SJCRH30 (cell line): ENCODE data around the gene PLXDC1. TPM values are rescaled to one million over a fixed set of nuclear protein-coding genes. Genes with fewer than 3 reads are reported as not detected.
"Not testable (repeated sequence)": the region's sequence is repeated elsewhere in the genome, so short reads cannot be mapped to it uniquely, and the experiment has no call there.

Source experiments
- DNase-seq, 2 experiments: peaks; one replicate each; pipeline ENCODE4 v3.0.0-alpha.2; 2015 to 2020
- H3K27ac ChIP-seq: fragments of 250-450 bp; sonication (Bioruptor Pico); 2 replicates; pipeline ENCODE4 v1.5.1; 2020; ENCODE audit warnings: mild to moderate bottlenecking, moderate library complexity
- H3K27me3 ChIP-seq: fragments of 250-450 bp; sonication (Bioruptor Pico); 2 replicates; pipeline ENCODE4 v1.5.1; 2020; ENCODE audit warnings: mild to moderate bottlenecking, moderate library complexity
- H3K36me3 ChIP-seq: fragments of 250-450 bp; sonication (Bioruptor Pico); 2 replicates; pipeline ENCODE4 v1.5.1; 2020; ENCODE audit warnings: mild to moderate bottlenecking, moderate library complexity
- H3K4me1 ChIP-seq: fragments of 250-450 bp; sonication (Bioruptor Pico); 2 replicates; pipeline ENCODE4 v1.5.1; 2020; ENCODE audit warnings: mild to moderate bottlenecking, moderate library complexity
- H3K4me3 ChIP-seq: fragments of 250-450 bp; sonication (Bioruptor Pico); 2 replicates; pipeline ENCODE4 v1.5.1; 2020; ENCODE audit warnings: mild to moderate bottlenecking, moderate library complexity
- H3K9me3 ChIP-seq: fragments of 250-450 bp; sonication (Bioruptor Pico); replicated peaks from 2 replicates; pipeline ENCODE4 v1.5.1; 2020; ENCODE audit warnings: mild to moderate bottlenecking, moderate library complexity
- total RNA-seq: library from RNA; depleted of rRNA; stranded (reverse); fragments of >200 nt; shearing (Covaris generic); gene quantifications from 2 replicates; pipeline ENCODE4 v1.2.3, GENCODE V29; 2014

Gene PLXDC1
- total RNA-seq, 1 experiment from 2014 or later = 0.06 TPM

DNA sequence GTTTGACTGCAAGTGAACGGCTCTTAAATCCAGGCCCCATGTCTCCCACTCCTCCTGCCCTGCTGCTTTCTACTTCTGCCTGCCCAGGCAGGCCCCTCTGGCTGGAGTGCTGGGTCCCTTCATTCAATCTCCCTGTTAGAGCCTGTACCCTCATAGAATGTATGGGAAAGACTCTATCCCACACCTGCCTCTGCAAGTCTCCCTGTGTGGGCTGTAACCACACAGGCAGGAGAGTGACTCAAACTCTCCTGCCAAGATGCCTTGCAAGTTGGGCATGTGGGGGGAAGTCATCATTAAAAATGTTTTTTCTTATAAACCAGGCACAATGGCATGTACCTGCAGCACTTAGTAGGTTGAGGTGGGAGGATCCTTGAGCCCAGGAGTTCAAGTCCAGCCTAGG lies 77.5 kb downstream of the PLXDC1 start:
- H3K27me3 ChIP-seq = no peaks in the 10 kb centered on the region
- no peaks in the 10 kb centered on the region for H3K36me3 ChIP-seq
- no peak overlapping the region for H3K4me3 ChIP-seq
- no peak for DNase-seq
- H3K9me3 ChIP-seq = no peaks in the 10 kb centered on the region
- H3K27ac ChIP-seq = no peak overlapping the region
- no peaks in the 10 kb centered on the region for H3K4me1 ChIP-seq

DNA sequence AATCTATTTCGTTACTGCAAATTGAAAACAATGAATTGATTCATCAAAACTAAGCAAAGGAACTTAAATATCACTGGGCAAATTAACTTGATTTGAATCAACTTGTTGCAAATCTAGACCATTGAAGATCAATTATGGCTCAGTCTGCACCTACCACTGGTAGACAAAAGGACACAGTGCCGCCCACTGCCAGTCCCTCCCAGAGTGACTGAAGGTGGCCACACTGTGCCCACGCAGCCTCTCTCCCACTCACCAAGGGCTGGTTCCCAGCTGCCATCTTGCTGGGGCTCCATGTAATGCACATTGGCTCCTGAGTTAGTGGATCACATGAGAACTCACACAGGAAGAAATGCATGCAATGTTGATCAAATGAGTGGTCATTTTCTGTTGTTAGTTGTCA lies 78.1 kb downstream of the PLXDC1 start:
- Histone ChIP-seq H3K27me3 (no peaks in the 10 kb centered on the region), H3K4me1 (no peaks in the 10 kb centered on the region), H3K9me3 (no peaks in the 10 kb centered on the region), H3K27ac (no peak overlapping the region), H3K4me3 (no peak overlapping the region), H3K36me3 (no peaks in the 10 kb centered on the region)
- DNase-seq = no peak

DNA sequence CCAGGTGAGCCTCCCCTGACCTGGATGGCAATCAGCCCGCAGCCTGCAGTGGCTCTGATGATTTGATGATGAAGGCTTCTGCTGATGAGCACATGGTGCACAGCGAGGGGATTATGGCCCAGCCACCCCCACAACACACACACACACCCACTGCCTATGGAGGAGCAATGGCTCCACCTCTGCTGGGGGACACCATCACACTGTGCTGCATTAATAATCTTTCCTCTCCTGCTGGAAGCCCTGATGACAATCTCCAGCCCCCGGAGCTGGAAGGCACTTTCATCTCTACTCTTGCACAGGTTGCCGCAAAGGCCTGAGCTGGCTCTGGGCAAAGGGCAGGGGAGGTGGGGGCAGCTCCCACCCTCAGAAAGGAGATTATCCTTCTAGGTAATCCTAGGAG lies 79.9 kb downstream of the PLXDC1 start:
- no peak overlapping the region for H3K27ac ChIP-seq
- H3K36me3 ChIP-seq = no peaks in the 10 kb centered on the region
- H3K27me3 ChIP-seq = peaks cover 4% of the 10 kb centered on the region; the same call in 1 of the 2 replicates
- no peak overlapping the region for H3K4me3 ChIP-seq
- no peak for DNase-seq
- H3K4me1 ChIP-seq = no peaks in the 10 kb centered on the region
- H3K9me3 ChIP-seq = no peaks in the 10 kb centered on the region

DNA sequence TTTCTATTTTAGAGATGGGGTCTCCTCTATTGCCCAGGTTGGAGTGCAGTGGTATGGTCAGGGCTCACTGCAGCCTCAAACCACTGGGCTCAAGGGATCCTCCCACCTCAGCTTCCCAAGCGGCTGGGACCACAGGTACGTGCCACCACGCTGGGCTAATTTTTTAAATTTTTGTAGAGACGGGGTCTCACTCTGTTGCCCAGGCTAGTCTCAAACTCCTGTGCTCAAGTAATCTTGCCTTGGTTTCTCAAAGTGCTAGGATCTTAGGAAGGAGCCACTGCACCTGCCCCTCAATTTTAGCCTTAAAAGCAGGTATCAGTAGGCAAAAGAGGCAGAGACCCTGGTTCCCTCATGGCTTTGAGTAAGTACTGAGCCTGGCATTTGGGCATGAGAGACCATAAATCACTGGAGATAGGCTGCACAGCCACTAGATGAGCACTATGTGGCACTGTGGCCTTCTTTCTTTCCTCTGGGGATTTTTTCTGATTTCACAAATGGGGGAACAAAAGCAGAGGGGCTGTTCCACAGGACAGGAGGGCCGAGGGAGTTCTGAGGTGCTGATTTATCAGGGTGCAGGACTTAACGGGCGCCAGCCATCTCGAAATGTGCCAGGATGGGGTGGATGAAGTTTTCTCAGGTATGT lies 82.2 kb downstream of the PLXDC1 start:
- Histone ChIP-seq H3K27me3 (peaks cover 12% of the 10 kb centered on the region; the same call in 1 of the 2 replicates), H3K4me1 (no peaks in the 10 kb centered on the region)
- DNase-seq = peak; percentile 26 to 63

DNA sequence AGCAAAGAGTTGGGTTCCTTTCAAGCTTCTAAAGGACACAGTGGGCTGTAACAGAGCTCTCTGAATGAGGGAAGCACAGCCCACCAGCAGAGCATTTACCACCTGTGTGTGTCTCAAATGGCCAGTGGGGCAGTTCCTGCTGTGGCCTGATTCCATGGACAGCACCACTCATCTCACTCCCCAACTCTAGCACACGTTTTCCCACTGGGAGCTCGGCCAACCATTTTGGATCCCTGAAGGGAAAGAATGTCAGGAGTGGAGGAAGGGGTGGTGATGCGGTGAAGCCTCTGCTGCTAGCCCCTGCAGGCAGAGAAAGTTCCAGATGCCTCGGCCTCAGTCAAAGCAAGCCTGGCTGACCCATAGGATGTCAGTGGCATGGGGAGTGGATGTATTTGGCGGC lies 86.6 kb downstream of the PLXDC1 start:
- Histone ChIP-seq H3K4me1 (no peaks in the 10 kb centered on the region), H3K27ac (no peak overlapping the region), H3K27me3 (peaks cover 16% of the 10 kb centered on the region; the same call in 1 of the 2 replicates), H3K4me3 (no peak overlapping the region), H3K36me3 (no peaks in the 10 kb centered on the region), H3K9me3 (no peaks in the 10 kb centered on the region)
- no peak for DNase-seq

More for the DNA sequence above, 82.2 kb downstream of the PLXDC1 start:
- H3K27ac ChIP-seq = no peak overlapping the region
- no peaks in the 10 kb centered on the region for H3K36me3 ChIP-seq
- H3K4me3 ChIP-seq = no peak overlapping the region
- no peaks in the 10 kb centered on the region for H3K9me3 ChIP-seq

DNA sequence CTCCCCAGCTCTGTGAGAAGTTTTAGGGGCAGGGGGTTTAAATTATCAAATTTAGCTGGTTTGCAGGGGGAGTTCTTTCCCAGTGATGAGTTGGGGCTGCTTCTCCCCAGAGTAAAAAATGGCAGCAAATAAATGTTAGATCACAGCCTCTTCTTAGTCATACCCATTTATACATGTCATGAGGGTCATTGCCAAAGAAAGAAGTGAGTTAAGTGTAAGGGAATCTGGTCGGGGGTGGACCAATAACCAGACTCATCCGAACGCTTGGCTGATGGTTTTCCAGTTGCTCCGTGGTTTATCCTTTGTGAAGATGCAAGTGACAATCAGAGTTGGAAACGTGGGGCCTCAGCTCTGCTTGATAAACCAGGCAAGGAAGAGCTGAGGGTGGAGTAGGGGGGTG lies 87.1 kb downstream of the PLXDC1 start:
- no peaks in the 10 kb centered on the region for H3K4me1 ChIP-seq
- no peaks in the 10 kb centered on the region for H3K9me3 ChIP-seq
- H3K27ac ChIP-seq = no peak overlapping the region
- H3K36me3 ChIP-seq = no peaks in the 10 kb centered on the region
- peaks cover 16% of the 10 kb centered on the region; the same call in 1 of the 2 replicates for H3K27me3 ChIP-seq
- H3K4me3 ChIP-seq = no peak overlapping the region
- no peak for DNase-seq

DNA sequence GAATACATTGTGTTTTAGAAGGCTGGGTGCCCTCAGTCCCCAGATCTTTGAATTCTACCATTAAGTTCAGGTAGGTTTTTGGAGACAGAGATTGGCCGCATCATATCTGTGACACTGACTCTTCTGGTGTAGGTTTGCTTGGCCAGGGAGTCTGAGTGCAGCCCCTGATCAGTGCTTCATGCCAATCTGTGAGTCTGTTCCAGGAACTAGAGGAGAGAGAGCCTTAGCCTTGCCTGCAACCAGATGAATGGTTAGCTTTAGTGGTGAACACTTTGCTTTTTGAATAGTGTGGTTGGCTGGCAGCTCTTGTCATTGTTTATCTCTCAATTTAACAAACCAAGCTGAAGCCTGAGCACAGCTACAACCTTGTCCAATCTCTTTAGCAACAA lies 87.8 kb downstream of the PLXDC1 start:
- Histone ChIP-seq H3K36me3 (no peaks in the 10 kb centered on the region), H3K9me3 (no peaks in the 10 kb centered on the region), H3K4me1 (no peaks in the 10 kb centered on the region), H3K4me3 (no peak overlapping the region), H3K27ac (no peak overlapping the region), H3K27me3 (peaks cover 16% of the 10 kb centered on the region; the same call in 1 of the 2 replicates)
- DNase-seq = no peak

DNA sequence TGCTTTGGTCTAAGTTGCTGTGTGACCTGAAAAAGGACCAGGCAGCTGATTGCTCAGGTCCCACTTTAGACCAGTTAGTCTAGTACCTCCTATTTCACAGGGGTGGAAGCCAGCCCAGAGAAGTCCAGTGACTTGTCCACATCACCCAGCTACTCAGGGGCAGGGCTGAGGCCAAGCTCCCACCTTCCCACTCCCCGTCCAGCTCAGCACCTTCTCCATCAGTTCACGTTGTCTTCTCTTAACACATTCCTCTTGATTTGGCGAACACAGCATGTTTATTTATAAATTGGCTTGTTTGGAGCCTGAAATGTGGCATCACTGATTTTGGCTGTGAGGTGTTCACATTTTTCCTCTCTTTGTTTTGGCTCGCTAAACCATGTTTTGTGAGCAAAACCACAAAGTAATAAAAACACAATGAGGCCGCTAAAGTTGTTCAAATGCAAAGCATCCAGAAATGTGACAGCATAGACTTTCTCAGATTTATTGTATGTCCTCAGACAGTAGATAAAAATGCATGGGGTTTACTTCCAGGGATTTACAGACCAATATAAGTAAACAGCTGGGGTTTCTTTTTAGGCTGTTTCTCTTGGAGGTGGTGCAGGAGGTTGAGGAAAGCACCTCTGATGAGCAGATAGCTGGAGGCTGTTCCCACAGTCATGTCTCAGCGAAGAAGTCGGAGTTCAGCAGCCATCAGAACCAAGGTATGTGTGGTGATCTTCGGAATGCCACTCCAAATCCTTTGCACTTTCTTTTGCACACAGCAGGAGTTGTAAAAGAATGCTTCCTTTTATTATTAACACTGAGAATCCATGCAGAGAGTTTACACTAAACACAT lies 88.4 kb downstream of the PLXDC1 start:
- no peak for DNase-seq

DNA sequence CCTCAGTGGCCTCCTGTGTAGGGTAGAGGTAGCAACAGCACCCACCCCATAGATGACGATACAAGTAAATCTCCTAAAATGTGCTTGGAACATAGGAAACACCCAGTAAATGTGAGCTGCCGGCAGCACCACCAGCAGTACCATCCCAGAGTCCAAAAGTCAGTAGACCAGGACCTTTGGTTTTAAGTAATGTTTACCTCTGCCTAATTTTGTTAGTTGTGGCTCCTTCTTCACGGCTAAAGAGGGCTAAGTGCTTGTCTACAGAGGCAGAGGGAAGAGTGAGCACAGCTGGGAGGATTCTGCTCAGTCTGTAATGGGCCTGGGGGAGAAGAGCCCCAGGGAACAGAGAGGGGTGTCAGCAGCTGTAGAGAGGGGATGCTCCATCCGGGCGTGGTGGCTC lies 92.9 kb downstream of the PLXDC1 start:
- Histone ChIP-seq H3K9me3 (peaks cover 5% of the 10 kb centered on the region; the same call in 1 of the 2 replicates), H3K4me1 (0 out of 2 replicates have a peak, but pooled peaks cover 3% of the 10 kb centered on the region), H3K27me3 (peaks cover 4% of the 10 kb centered on the region; the same call in 1 of the 2 replicates), H3K27ac (no peak overlapping the region), H3K4me3 (no peak overlapping the region), H3K36me3 (no peaks in the 10 kb centered on the region)
- no peak for DNase-seq

More for the DNA sequence above, 88.4 kb downstream of the PLXDC1 start:
- Histone ChIP-seq H3K27ac (no peak overlapping the region), H3K27me3 (peaks cover 16% of the 10 kb centered on the region; the same call in 1 of the 2 replicates), H3K9me3 (no peaks in the 10 kb centered on the region), H3K4me1 (no peaks in the 10 kb centered on the region), H3K4me3 (no peak overlapping the region), H3K36me3 (no peaks in the 10 kb centered on the region)

DNA sequence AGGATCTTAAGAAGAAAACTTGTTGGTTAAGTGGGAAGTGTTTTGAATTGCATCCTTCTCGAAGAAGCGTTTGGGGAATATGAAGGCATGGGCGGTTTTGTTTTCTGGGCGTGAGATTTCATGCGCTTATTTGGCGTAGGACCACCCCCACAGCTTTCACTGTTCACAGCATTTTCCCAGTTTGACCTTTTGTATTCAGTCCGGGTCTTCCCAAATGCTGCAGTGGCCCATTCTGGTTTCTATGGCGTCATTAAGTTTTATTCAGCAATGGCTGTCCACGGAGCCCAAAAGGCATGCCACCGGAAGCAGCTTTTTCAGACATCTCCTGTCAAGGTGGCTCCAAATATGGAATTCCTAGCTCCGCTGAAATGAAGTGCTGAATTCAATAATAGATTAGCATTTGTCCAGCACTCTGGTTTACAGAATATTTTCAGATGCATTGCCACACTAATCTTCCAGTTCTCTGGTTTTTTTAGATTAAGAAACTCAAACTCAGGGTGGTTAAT lies 93.7 kb downstream of the PLXDC1 start:
- H3K36me3 ChIP-seq = no peaks in the 10 kb centered on the region
- DNase-seq = no peak
- H3K9me3 ChIP-seq = peaks cover 5% of the 10 kb centered on the region; the same call in 1 of the 2 replicates
- no peaks in the 10 kb centered on the region for H3K27me3 ChIP-seq
- no peak overlapping the region for H3K27ac ChIP-seq
- H3K4me3 ChIP-seq = no peak overlapping the region
- H3K4me1 ChIP-seq = 0 out of 2 replicates have a peak, but pooled peaks cover 3% of the 10 kb centered on the region

DNA sequence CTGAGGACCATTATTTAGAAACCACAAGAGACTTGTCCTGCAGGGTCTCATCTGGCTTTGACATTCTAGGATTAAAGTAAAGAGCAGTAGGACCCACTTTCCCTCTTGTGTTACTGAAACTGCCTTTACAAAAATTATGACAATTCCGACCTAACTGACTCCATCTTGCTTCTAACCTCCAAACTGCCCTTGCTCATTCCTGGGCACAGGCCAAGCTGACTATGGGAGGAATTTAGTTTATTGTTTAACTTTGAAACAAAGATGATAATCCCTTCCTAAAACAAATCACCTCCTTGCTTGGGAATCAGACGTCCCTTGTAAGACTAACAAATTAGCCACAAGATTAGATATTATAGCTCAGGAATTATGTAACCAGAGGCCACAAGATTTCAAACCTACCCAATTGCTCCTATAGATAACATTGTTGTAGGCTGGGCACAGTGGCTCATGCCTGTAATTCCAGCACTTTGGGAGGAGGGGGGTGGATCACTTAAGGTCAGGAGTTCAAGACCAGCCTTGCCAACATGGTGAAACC lies 97.3 kb downstream of the PLXDC1 start:
- H3K36me3 ChIP-seq = no peaks in the 10 kb centered on the region
- DNase-seq = no peak
- no peak overlapping the region for H3K27ac ChIP-seq
- H3K9me3 ChIP-seq = peaks cover 9% of the 10 kb centered on the region; the same call in 1 of the 2 replicates
- no peak overlapping the region for H3K4me3 ChIP-seq
- H3K27me3 ChIP-seq = no peaks in the 10 kb centered on the region
- 0 out of 2 replicates have a peak, but pooled peaks cover 3% of the 10 kb centered on the region for H3K4me1 ChIP-seq

DNA sequence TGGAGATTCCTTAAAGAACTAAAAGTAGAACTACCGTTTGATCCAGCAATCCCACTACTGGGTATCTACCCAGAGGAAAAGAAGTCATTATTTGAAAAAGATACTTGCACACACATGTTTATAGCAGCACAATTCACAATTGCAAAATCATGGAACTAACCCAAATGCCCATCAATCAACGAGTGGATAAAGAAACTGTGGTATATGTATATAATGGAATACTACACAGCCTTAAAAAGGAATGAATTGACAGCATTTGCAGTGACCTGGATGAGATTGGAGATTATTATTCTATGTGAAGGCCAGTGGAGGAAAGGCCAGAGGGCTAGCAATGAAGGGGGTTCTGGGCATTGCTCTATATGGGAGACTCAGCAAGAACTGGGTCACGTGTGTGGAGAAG lies 99.0 kb downstream of the PLXDC1 start:
- H3K4me1 ChIP-seq, DNase-seq, H3K27ac ChIP-seq, H3K27me3 ChIP-seq, H3K4me3 ChIP-seq, H3K36me3 ChIP-seq, H3K9me3 ChIP-seq: not testable (repeated sequence)

DNA sequence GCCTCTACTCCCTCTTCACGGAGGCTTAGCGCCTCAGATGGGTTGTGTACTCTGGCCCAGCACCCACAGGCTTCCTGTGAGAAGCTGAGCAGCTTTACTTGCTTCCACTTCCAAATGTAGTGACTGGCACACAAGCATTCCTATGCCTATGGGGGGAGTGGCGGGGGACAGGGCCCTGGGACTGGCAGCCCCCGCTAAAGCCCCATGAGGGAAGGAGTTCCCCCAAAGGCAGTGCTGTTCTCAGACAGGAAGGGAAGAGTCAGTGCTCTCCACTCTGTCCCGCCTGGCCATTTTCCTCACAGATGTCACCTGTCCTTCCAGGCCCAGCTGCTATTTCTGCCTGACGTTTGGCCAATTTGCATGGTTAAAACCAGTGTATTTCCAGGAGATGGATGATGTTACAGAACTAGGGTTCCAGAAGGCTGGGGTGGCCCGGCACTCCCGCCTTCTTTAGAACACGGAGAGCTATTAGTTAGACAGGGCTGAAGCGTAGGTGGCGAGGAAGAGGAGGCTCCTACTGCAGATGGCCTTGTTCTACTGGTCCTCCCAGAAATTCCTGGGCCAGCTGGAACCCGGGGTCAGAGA lies 100.3 kb downstream of the PLXDC1 start:
- Histone ChIP-seq H3K27ac (no peak overlapping the region), H3K36me3 (no peaks in the 10 kb centered on the region), H3K9me3 (peaks cover 8% of the 10 kb centered on the region; the same call in 1 of the 2 replicates), H3K27me3 (no peaks in the 10 kb centered on the region), H3K4me3 (no peak overlapping the region), H3K4me1 (no peaks in the 10 kb centered on the region)
- DNase-seq = peak in 1 of 2 experiments; percentile 29

DNA sequence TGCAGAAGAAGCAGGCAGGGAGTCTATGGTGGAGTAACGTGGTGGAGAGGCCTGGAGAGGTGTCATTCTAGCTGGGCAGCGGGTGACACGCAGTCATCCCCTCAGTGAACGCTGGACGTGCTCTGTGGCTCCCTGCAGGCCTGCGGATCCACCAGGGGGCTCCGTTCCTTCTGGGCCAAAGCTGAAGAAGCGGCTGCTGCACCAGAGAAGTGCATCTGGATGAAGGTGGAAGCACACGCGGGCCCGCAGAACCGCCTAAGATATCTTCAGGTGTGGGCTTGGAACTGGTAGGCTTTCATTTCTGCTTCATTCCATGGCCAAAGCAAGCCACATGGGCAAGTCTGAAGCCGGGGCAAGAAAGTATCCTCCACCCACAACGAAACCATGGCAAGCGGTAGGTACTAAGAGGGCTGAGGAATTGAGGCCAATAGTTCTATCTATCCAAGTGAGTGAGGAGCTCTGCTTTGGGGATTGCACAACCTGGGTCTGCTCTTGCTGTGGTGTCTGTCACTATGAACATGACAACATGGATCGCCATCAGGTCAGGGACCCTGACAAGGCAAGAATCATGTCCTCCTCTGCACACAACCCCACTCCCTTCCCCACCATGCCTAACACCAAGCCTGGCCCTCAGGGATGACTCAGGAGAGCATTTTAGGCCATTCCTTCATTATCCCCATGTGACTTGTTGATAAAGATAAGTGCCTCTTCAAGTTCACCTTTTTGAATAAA lies 105.3 kb downstream of the PLXDC1 start:
- Histone ChIP-seq H3K36me3 (no peaks in the 10 kb centered on the region), H3K4me3 (no peak overlapping the region), H3K9me3 (0 out of 2 replicates have a peak, but pooled peaks cover 3% of the 10 kb centered on the region), H3K27me3 (no peaks in the 10 kb centered on the region), H3K27ac (no peak overlapping the region), H3K4me1 (no peaks in the 10 kb centered on the region)
- DNase-seq = no peak
